Caco-2 (cell line): Measurements from ENCODE around the gene KRT79. TPM values are rescaled to one million over a fixed set of nuclear protein-coding genes. Genes with fewer than 3 reads are reported as not detected.

Experiments used
- BruUV-seq: library from RNA; stranded (reverse); fragments of 400-500 nt; replicated peaks from 2 replicates; lab custom pipeline; 2021; lab: Mats Ljungman, UMichigan
- CTCF ChIA-PET: fragments of 300-600 bp; sonication (Branson Sonifier 250); formaldehyde crosslinking; loops from one replicate; lab custom pipeline; 2022; ENCODE audit warnings: antibody characterized with exemption; lab: Charles Lee
- POLR2A ChIA-PET: fragments of 300-600 bp; sonication (Branson Sonifier 250); formaldehyde crosslinking; loops from one replicate; lab custom pipeline; 2022; ENCODE audit warnings: antibody characterized with exemption; lab: Charles Lee
- DNase-seq, 2 experiments: peaks; one replicate each; pipeline versions ENCODE4 v3.0.0 to v3.0.0-alpha.2; 2020 to 2022
- H3K27me3 ChIP-seq: replicated peaks from 2 replicates; pipeline ENCODE4 v1.6.0; 2011; ENCODE audit warnings: low read length; ENCODE audit not compliant: control insufficient read depth, insufficient read depth
- H3K36me3 ChIP-seq: 2 replicates; pipeline ENCODE4 v1.5.1; 2011; ENCODE audit warnings: low read length; ENCODE audit not compliant: control insufficient read depth, insufficient read depth
- H3K4me1 ChIP-seq: fragments of 250-450 bp; sonication (Bioruptor Pico); 2 replicates; pipeline ENCODE4 v1.5.1; 2020; ENCODE audit warnings: mild to moderate bottlenecking
- H3K4me3 ChIP-seq: 2 replicates; pipeline ENCODE4 v1.5.1; 2011; ENCODE audit warnings: low read depth, mild to moderate bottlenecking, control low read depth, low read length
- H3K9me3 ChIP-seq: fragments of 250-450 bp; sonication (Bioruptor Pico); 2 replicates; pipeline ENCODE4 v1.5.1; 2020; ENCODE audit warnings: mild to moderate bottlenecking, moderate library complexity
- H3K27ac Mint-ChIP-seq: one replicate; pipeline ENCODE4 v1.8.0; 2022; ENCODE audit warnings: mixed read lengths; ENCODE audit not compliant: unreplicated experiment
- H3K27me3 Mint-ChIP-seq: one replicate; pipeline ENCODE4 v1.8.0; 2022; ENCODE audit warnings: mixed read lengths; ENCODE audit not compliant: insufficient read depth, unreplicated experiment
- H3K36me3 Mint-ChIP-seq: one replicate; pipeline ENCODE4 v1.8.0; 2022; ENCODE audit warnings: mild to moderate bottlenecking, mixed read lengths; ENCODE audit not compliant: insufficient read depth, unreplicated experiment
- H3K4me1 Mint-ChIP-seq: one replicate; pipeline ENCODE4 v1.8.0; 2022; ENCODE audit warnings: low read depth, mixed read lengths; ENCODE audit not compliant: unreplicated experiment
- H3K4me3 Mint-ChIP-seq: one replicate; pipeline ENCODE4 v1.8.0; 2022; ENCODE audit warnings: mild to moderate bottlenecking, moderate library complexity, mixed read lengths; ENCODE audit not compliant: unreplicated experiment
- H3K9me3 Mint-ChIP-seq: one replicate; pipeline ENCODE4 v1.8.0; 2022; ENCODE audit warnings: mixed read lengths; ENCODE audit not compliant: unreplicated experiment
- intact Hi-C: fragments of 100-400 bp; cut with micrococcal nuclease; formaldehyde crosslinking; loops from one replicate; pipeline ENCODE4 v1.10.0; 2022; ENCODE audit not compliant: unreplicated experiment
- total RNA-seq: library from RNA; stranded (reverse); gene quantifications from 2 replicates; pipeline ENCODE4 v1.2.3, GENCODE V29; 2022
- TF ChIP-seq, protein P1 (sequence below), 2 experiments: fragments of 200-600 bp in 1 of 2; IDR thresholded peaks; 1 replicate in 1 of 2; 2 replicates in 1 of 2; pipeline versions ENCODE4 v1.5.1 to v1.8.0; 2011 to 2022; ENCODE audit warnings: antibody characterized with exemption in 1 of 2, control low read depth in 1 of 2, inconsistent platforms in 1 of 2, low read depth in 1 of 2, low read length in 1 of 2, mild to moderate bottlenecking in 1 of 2, moderate library complexity in 1 of 2; ENCODE audit not compliant: insufficient read depth in 1 of 2, severe bottlenecking in 1 of 2, unreplicated experiment in 1 of 2

The KRT79 gene
- total RNA-seq, 1 experiment from 2014 or later, result not detected

DNA sequence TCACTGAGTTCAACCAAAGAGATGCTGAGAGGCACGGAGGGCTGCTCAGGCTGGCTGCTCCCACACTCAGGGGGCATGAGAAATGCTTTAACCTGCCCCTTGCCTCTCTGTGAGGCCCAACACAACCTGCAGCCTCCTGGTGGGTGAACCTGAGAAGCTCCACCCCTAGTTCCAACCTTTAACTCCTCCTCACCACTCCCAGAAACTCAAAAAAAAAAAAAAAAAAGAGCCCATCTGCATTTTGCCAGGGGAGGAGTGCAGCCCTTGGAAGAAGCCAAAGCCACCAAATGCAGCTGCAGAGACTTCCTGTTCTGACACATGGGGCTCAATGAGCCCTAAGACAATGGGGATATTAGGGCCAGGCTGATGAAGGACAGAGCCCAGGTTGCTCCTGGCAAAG lies 29.1 kb downstream of the KRT79 start:
- ChIA-PET CTCF (interaction anchor here (0.5 kb wide), 1 partner anchor 344 kb away, joined by 3 read pairs; no protein-coding TSS in a partner anchor), POLR2A (interaction anchor here (0.6 kb wide), 1 partner anchor 9 kb away, joined by 3 read pairs; no protein-coding TSS in a partner anchor)
- Histone ChIP-seq H3K4me1 (peaks cover 6% of the 10 kb centered on the region; the same call in 1 of the 2 replicates), H3K27me3 (no peaks in the 10 kb centered on the region), H3K36me3 (no peaks in the 10 kb centered on the region), H3K4me3 (no peak overlapping the region), H3K9me3 (no peaks in the 10 kb centered on the region)
- H3K9me3 Mint-ChIP-seq, result peaks cover 10% of the 10 kb centered on the region
- no peak overlapping the region for H3K27ac Mint-ChIP-seq
- no peaks in the 10 kb centered on the region for H3K27me3 Mint-ChIP-seq
- no peaks in the 10 kb centered on the region for H3K36me3 Mint-ChIP-seq
- H3K4me1 Mint-ChIP-seq, result peaks cover 14% of the 10 kb centered on the region
- no peak for DNase-seq
- BruUV-seq, result no TSS peak
- no peak overlapping the region for H3K4me3 Mint-ChIP-seq
- TF ChIP-seq, protein P1, sequence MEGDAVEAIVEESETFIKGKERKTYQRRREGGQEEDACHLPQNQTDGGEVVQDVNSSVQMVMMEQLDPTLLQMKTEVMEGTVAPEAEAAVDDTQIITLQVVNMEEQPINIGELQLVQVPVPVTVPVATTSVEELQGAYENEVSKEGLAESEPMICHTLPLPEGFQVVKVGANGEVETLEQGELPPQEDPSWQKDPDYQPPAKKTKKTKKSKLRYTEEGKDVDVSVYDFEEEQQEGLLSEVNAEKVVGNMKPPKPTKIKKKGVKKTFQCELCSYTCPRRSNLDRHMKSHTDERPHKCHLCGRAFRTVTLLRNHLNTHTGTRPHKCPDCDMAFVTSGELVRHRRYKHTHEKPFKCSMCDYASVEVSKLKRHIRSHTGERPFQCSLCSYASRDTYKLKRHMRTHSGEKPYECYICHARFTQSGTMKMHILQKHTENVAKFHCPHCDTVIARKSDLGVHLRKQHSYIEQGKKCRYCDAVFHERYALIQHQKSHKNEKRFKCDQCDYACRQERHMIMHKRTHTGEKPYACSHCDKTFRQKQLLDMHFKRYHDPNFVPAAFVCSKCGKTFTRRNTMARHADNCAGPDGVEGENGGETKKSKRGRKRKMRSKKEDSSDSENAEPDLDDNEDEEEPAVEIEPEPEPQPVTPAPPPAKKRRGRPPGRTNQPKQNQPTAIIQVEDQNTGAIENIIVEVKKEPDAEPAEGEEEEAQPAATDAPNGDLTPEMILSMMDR (IDR thresholded peaks at IDR 0.05; ENCODE audit: insufficient read depth in 1 of 2, low read depth in 1 of 2, low read length in 1 of 2, severe bottlenecking in 1 of 2, unreplicated experiment in 1 of 2), result no peak
- intact Hi-C loops, result no loop called here

GRCh38 chr12:52802442-52802841 lies 31.7 kb downstream of the KRT79 start:
- no peak overlapping the region for H3K4me3 Mint-ChIP-seq
- CTCF ChIA-PET, result interaction anchor here (0.6 to 0.7 kb wide), 2 partner anchors 16 to 177 kb away, joined by 3 read pairs; no protein-coding TSS in a partner anchor
- POLR2A ChIA-PET, result no interaction called here
- no peaks in the 10 kb centered on the region for H3K27me3 ChIP-seq
- H3K9me3 ChIP-seq, result no peaks in the 10 kb centered on the region
- H3K36me3 ChIP-seq, result no peaks in the 10 kb centered on the region
- DNase-seq, result no peak
- H3K4me1 ChIP-seq, result peaks cover 21% of the 10 kb centered on the region
- peaks cover 10% of the 10 kb centered on the region for H3K9me3 Mint-ChIP-seq
- no peaks in the 10 kb centered on the region for H3K27me3 Mint-ChIP-seq
- intact Hi-C loops, result no loop called here
- H3K36me3 Mint-ChIP-seq, result no peaks in the 10 kb centered on the region
- peaks cover 28% of the 10 kb centered on the region for H3K4me1 Mint-ChIP-seq
- TF ChIP-seq, protein P1 (IDR thresholded peaks at IDR 0.05; ENCODE audit: insufficient read depth in 1 of 2, low read depth in 1 of 2, low read length in 1 of 2, severe bottlenecking in 1 of 2, unreplicated experiment in 1 of 2), result no peak
- H3K4me3 ChIP-seq, result no peak overlapping the region
- no peak overlapping the region for H3K27ac Mint-ChIP-seq
- BruUV-seq, result no TSS peak

GRCh38 chr12:52801773-52802172 lies 32.3 kb downstream of the KRT79 start:
- H3K9me3 ChIP-seq, result no peaks in the 10 kb centered on the region
- Mint-ChIP-seq H3K27ac (no peak overlapping the region), H3K27me3 (no peaks in the 10 kb centered on the region), H3K4me3 (no peak overlapping the region), H3K36me3 (no peaks in the 10 kb centered on the region), H3K4me1 (peaks cover 28% of the 10 kb centered on the region), H3K9me3 (peaks cover 10% of the 10 kb centered on the region)
- no TSS peak for BruUV-seq
- peaks cover 21% of the 10 kb centered on the region for H3K4me1 ChIP-seq
- no peaks in the 10 kb centered on the region for H3K36me3 ChIP-seq
- TF ChIP-seq, protein P1 (IDR thresholded peaks at IDR 0.05; ENCODE audit: insufficient read depth in 1 of 2, low read depth in 1 of 2, low read length in 1 of 2, severe bottlenecking in 1 of 2, unreplicated experiment in 1 of 2), result no peak
- no peak for DNase-seq
- intact Hi-C loops, result no loop called here
- CTCF ChIA-PET, result no interaction called here
- POLR2A ChIA-PET, result no interaction called here
- no peaks in the 10 kb centered on the region for H3K27me3 ChIP-seq
- no peak overlapping the region for H3K4me3 ChIP-seq
